ENCODE results near the gene DOCK6. TPM values are rescaled to one million over a fixed set of nuclear protein-coding genes. Genes with fewer than 3 reads are reported as not detected.

The DOCK6 gene
- total RNA-seq, 1 donor, result 13.6 TPM

- TF ChIP-seq CTCF (IDR thresholded peaks at IDR 0.05; ENCODE audit: insufficient read depth, low read length), result no peak
- no peak for DNase-seq (ENCODE audit: low read depth)
- H3K4me3 ChIP-seq (ENCODE audit: low read depth, low read length), result no peak overlapping the region
Measured at GRCh38 chr19:11248852-11249251, 13.5 kb downstream of the DOCK6 start.

DNA sequence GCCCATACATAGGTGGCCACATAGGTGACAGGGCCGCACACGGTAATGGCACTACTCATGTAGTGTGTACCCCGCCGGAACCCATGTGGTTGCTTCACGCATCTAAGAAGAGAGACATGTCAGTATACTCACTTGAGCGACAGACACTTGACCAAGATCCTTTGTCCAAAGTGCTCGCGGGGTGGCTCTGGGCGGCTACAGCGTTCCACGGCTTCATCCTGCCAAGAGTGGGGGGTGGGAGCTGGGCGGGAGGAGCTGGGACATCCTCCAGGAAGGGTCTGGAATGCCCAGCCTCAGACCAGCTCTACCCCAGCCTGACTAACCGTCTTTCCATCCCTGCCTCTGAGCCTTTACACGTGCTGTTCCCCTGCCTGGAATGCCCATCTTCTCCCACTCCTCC is 14.4 kb downstream of the DOCK6 start:
- DNase-seq (ENCODE audit: low read depth), result no peak
- no peak for TF ChIP-seq CTCF (IDR thresholded peaks at IDR 0.05; ENCODE audit: insufficient read depth, low read length)
- H3K4me3 ChIP-seq (ENCODE audit: low read depth, low read length), result no peak overlapping the region

DNA sequence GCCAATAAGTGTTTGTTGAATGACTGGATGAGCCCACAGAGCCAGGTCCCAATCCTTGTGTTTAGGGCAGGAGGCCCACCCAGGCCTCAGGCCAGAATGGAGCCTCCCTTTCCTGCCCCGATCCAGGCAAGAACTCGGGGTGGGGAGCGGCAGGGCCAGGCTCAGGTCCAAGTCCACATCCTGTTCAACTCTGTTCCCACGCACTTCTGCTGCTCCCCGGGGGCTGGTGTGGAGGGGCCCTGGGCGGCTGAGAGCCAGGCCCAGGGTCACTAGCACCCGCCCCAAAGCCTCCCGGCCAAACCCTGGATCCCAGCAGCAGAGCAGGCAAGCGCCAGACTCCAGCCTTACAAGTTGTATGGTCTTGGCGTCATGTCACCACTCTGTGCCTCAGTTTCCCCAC is 14.9 kb downstream of the DOCK6 start:
- H3K4me3 ChIP-seq (ENCODE audit: low read depth, low read length), result no peak overlapping the region
- TF ChIP-seq CTCF (IDR thresholded peaks at IDR 0.05; ENCODE audit: insufficient read depth, low read length), result no peak
- DNase-seq (ENCODE audit: low read depth), result peak; percentile 62

DNA sequence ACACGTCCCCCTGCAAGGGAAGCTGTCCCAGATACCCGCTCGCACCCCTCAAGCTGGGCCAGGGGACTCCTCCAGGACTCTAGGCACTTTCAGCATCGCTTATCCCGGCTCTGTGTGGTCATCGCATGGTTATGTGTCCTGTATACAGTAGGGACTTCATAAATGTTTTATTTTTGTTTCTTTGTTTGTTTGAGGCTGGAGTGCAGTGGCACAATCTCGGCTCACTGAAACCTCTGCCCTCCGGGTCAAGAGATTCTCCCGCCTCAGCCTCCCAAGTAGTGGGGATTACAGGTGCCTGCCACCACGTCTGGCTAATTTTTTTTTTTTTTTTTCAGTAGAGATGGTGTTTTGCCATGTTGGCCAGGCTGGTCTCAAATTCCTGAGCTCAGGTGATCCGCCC is 15.4 kb downstream of the DOCK6 start:
- no peak overlapping the region for H3K4me3 ChIP-seq (ENCODE audit: low read depth, low read length)
- no peak for DNase-seq (ENCODE audit: low read depth)
- no peak for TF ChIP-seq CTCF (IDR thresholded peaks at IDR 0.05; ENCODE audit: insufficient read depth, low read length)

GRCh38 chr19:11244846-11245589 is 17.3 kb downstream of the DOCK6 start:
- no peak for TF ChIP-seq CTCF (IDR thresholded peaks at IDR 0.05; ENCODE audit: insufficient read depth, low read length)
- DNase-seq (ENCODE audit: low read depth), result no peak
- H3K4me3 ChIP-seq (ENCODE audit: low read depth, low read length), result no peak overlapping the region

DNA sequence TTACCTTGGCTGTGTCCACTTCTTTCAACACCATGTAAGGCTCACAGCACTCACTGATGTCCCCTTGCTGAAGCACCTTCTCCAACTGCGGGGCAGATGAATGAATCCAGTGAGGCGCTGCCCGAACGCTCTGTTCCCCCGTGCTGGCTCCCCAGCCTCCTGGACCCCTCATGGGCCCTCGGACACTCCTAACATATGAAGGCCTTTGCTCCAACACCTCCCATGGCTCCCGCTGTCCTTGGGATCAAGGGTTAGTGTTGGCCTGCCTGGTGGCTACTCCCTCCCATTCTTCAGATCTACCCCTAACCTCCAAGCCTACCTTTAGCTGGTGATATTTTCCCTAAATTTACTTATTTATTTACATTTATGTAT is 18.5 kb downstream of the DOCK6 start:
- H3K4me3 ChIP-seq (ENCODE audit: low read depth, low read length), result no peak overlapping the region
- DNase-seq (ENCODE audit: low read depth), result no peak
- no peak for TF ChIP-seq CTCF (IDR thresholded peaks at IDR 0.05; ENCODE audit: insufficient read depth, low read length)
